ENCODE results near the gene TBC1D30. TPM values are rescaled to one million over a fixed set of nuclear protein-coding genes. Genes with fewer than 3 reads are reported as not detected.
A peak's percentile ranks its signal among the peaks of the same experiment; 100 is the strongest.

Gene TBC1D30
- total RNA-seq, 2 donors from 2014 or later, result 1.7 to 1.9 TPM

- Mint-ChIP-seq H3K27me3 (ENCODE audit: insufficient read depth) (no peaks in the 10 kb centered on the region), H3K9me3 (peaks cover 5% of the 10 kb centered on the region), H3K4me3 (no peak overlapping the region), H3K4me1 (peaks cover 26% of the 10 kb centered on the region), H3K36me3 (ENCODE audit: low read depth) (no peaks in the 10 kb centered on the region), H3K27ac (no peak overlapping the region)
- WGBS, 2 experiments (ENCODE audit: insufficient coverage in 1 of 2, insufficient read length in 1 of 2), result 93 to 100% methylated on average over 4 of the region's 4 CpGs
- H3K27me3 ChIP-seq (ENCODE audit: control insufficient read depth, insufficient read depth, low read length, poor library complexity, severe bottlenecking), result no peaks in the 10 kb centered on the region
- no peaks in the 10 kb centered on the region for H3K9me3 ChIP-seq (ENCODE audit: control insufficient read depth, low read length)
- DNase-seq, result no peak
- no peak overlapping the region for H3K27ac ChIP-seq (ENCODE audit: low read depth, low read length)
- no peak overlapping the region for H3K9ac ChIP-seq (ENCODE audit: extremely low read depth, low read length, poor library complexity, severe bottlenecking)
- no peaks in the 10 kb centered on the region for H3K36me3 ChIP-seq (ENCODE audit: control insufficient read depth, insufficient read depth, low read length)
- TF ChIP-seq, protein P1, sequence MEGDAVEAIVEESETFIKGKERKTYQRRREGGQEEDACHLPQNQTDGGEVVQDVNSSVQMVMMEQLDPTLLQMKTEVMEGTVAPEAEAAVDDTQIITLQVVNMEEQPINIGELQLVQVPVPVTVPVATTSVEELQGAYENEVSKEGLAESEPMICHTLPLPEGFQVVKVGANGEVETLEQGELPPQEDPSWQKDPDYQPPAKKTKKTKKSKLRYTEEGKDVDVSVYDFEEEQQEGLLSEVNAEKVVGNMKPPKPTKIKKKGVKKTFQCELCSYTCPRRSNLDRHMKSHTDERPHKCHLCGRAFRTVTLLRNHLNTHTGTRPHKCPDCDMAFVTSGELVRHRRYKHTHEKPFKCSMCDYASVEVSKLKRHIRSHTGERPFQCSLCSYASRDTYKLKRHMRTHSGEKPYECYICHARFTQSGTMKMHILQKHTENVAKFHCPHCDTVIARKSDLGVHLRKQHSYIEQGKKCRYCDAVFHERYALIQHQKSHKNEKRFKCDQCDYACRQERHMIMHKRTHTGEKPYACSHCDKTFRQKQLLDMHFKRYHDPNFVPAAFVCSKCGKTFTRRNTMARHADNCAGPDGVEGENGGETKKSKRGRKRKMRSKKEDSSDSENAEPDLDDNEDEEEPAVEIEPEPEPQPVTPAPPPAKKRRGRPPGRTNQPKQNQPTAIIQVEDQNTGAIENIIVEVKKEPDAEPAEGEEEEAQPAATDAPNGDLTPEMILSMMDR (conservative IDR thresholded peaks at IDR 0.05), result no peak
- no peak overlapping the region for H3K4me3 ChIP-seq (ENCODE audit: low read length)
- H3K4me1 ChIP-seq (ENCODE audit: control insufficient read depth, insufficient read depth, low read length), result no peaks in the 10 kb centered on the region
These were observed 11.5 kb downstream of the TBC1D30 start for GRCh38 chr12:64835901-64836300.

- no peak overlapping the region for H3K4me3 ChIP-seq (ENCODE audit: low read length)
- Mint-ChIP-seq H3K27me3 (ENCODE audit: insufficient read depth) (no peaks in the 10 kb centered on the region), H3K4me3 (no peak overlapping the region), H3K9me3 (peaks cover 5% of the 10 kb centered on the region), H3K36me3 (ENCODE audit: low read depth) (no peaks in the 10 kb centered on the region), H3K27ac (no peak overlapping the region), H3K4me1 (peaks cover 26% of the 10 kb centered on the region)
- no peak overlapping the region for H3K9ac ChIP-seq (ENCODE audit: extremely low read depth, low read length, poor library complexity, severe bottlenecking)
- 90 to 97% methylated on average over 1 to 3 of the region's 3 CpGs for WGBS, 2 experiments (ENCODE audit: insufficient coverage in 1 of 2, insufficient read length in 1 of 2)
- TF ChIP-seq, protein P1 (conservative IDR thresholded peaks at IDR 0.05), result no peak
- no peaks in the 10 kb centered on the region for H3K9me3 ChIP-seq (ENCODE audit: control insufficient read depth, low read length)
- no peaks in the 10 kb centered on the region for H3K36me3 ChIP-seq (ENCODE audit: control insufficient read depth, insufficient read depth, low read length)
- no peak for DNase-seq
- H3K4me1 ChIP-seq (ENCODE audit: control insufficient read depth, insufficient read depth, low read length), result no peaks in the 10 kb centered on the region
- no peaks in the 10 kb centered on the region for H3K27me3 ChIP-seq (ENCODE audit: control insufficient read depth, insufficient read depth, low read length, poor library complexity, severe bottlenecking)
- no peak overlapping the region for H3K27ac ChIP-seq (ENCODE audit: low read depth, low read length)
These were observed 12.4 kb downstream of the TBC1D30 start for GRCh38 chr12:64836856-64837255.

DNA sequence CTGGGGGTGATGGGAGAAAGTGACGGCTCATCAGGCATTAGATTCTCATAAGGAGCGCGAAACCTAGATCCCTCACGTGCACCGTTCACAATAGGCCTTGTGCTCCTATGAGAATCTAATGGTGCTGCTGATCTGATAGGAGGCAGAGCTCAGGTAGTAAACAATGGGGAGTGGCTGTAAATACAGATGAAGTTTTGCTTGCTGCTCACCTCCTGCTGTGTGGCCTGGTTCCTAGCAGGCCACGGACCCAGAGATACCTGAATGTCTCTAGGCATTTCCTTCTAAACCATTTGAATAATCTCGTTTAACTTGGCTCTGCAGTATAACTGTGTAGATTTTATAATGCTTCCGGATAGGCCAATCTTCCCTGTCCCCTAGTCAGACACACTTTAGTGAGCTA lies 13.0 kb downstream of the TBC1D30 start:
- DNase-seq, result peak; percentile 68
- Histone ChIP-seq H3K27ac (ENCODE audit: low read depth, low read length) (no peak overlapping the region), H3K9ac (ENCODE audit: extremely low read depth, low read length, poor library complexity, severe bottlenecking) (no peak overlapping the region), H3K4me1 (ENCODE audit: control insufficient read depth, insufficient read depth, low read length) (no peaks in the 10 kb centered on the region), H3K4me3 (ENCODE audit: low read length) (no peak overlapping the region), H3K9me3 (ENCODE audit: control insufficient read depth, low read length) (no peaks in the 10 kb centered on the region), H3K27me3 (ENCODE audit: control insufficient read depth, insufficient read depth, low read length, poor library complexity, severe bottlenecking) (no peaks in the 10 kb centered on the region), H3K36me3 (ENCODE audit: control insufficient read depth, insufficient read depth, low read length) (no peaks in the 10 kb centered on the region)
- H3K27ac Mint-ChIP-seq, result no peak overlapping the region
- 84 to 87% methylated on average over 5 to 8 of the region's 8 CpGs for WGBS, 2 experiments (ENCODE audit: insufficient coverage in 1 of 2, insufficient read length in 1 of 2)
- TF ChIP-seq, protein P1 (conservative IDR thresholded peaks at IDR 0.05), result no peak
- peaks cover 26% of the 10 kb centered on the region for H3K4me1 Mint-ChIP-seq
- H3K27me3 Mint-ChIP-seq (ENCODE audit: insufficient read depth), result no peaks in the 10 kb centered on the region
- H3K9me3 Mint-ChIP-seq, result peaks cover 3% of the 10 kb centered on the region
- H3K36me3 Mint-ChIP-seq (ENCODE audit: low read depth), result no peaks in the 10 kb centered on the region
- H3K4me3 Mint-ChIP-seq, result no peak overlapping the region

Data from endodermal cell (in vitro differentiated cells).